ENCODE results near the gene PLEK. TPM values are rescaled to one million over a fixed set of nuclear protein-coding genes. Genes with fewer than 3 reads are reported as not detected.

PLEK gene
- total and polyA plus RNA-seq, 2 experiments from 2014 or later, result 0.92 to 0.93 TPM

GRCh38 chr2:68383778-68384177 lies 18.7 kb downstream of the PLEK start:
- no peaks in the 10 kb centered on the region for H3K36me3 ChIP-seq (replicated peaks; ENCODE audit: insufficient read depth, low read depth)
- no peak overlapping the region for H2AFZ ChIP-seq
- TF ChIP-seq CTCF (IDR thresholded peaks at IDR 0.05; ENCODE audit: poor library complexity) (no peak), EZH2phosphoT487 (IDR thresholded peaks at IDR 0.05; ENCODE audit: low read depth, severe bottlenecking, unreplicated experiment) (no peak), EZH2 (IDR thresholded peaks at IDR 0.05; ENCODE audit: borderline replicate concordance) (no peak)
- no peak for DNase-seq (ENCODE audit: low spot score)
- no peaks in the 10 kb centered on the region for H4K20me1 ChIP-seq (ENCODE audit: insufficient read depth, poor library complexity, severe bottlenecking)
- no peaks in the 10 kb centered on the region for H3K9me2 ChIP-seq (replicated peaks; ENCODE audit: insufficient read depth)
- no peak overlapping the region for H3K4me3 ChIP-seq
- H3K27me3 ChIP-seq, result peaks cover 11% of the 10 kb centered on the region
- H3K4me1 ChIP-seq (ENCODE audit: insufficient read depth), result no peaks in the 10 kb centered on the region
- H3K4me2 ChIP-seq, result no peak overlapping the region
- no peak overlapping the region for H3K27ac ChIP-seq
- H3K79me2 ChIP-seq, result no peaks in the 10 kb centered on the region
- WGBS (ENCODE audit: low lambda C conversion rate, missing lambda C conversion rate), result 60% methylated on average over 3 of the region's 3 CpGs
- no peaks in the 10 kb centered on the region for H3K9me3 ChIP-seq (ENCODE audit: low read depth)

GRCh38 chr2:68384485-68385107 lies 19.5 kb downstream of the PLEK start:
- 67% methylated on average over 5 of the region's 5 CpGs for WGBS (ENCODE audit: low lambda C conversion rate, missing lambda C conversion rate)

GRCh38 chr2:68385220-68385906 lies 20.3 kb downstream of the PLEK start:
- H3K4me3 ChIP-seq, result no peak overlapping the region
- H3K4me2 ChIP-seq, result no peak overlapping the region
- H3K36me3 ChIP-seq (replicated peaks; ENCODE audit: insufficient read depth, low read depth), result no peaks in the 10 kb centered on the region
- WGBS (ENCODE audit: low lambda C conversion rate, missing lambda C conversion rate), result 78% methylated on average over 2 of the region's 2 CpGs
- peaks cover 9% of the 10 kb centered on the region for H3K27me3 ChIP-seq
- no peaks in the 10 kb centered on the region for H3K79me2 ChIP-seq
- H3K9me3 ChIP-seq (ENCODE audit: low read depth), result no peaks in the 10 kb centered on the region
- H3K9me2 ChIP-seq (replicated peaks; ENCODE audit: insufficient read depth), result no peaks in the 10 kb centered on the region
- H2AFZ ChIP-seq, result no peak overlapping the region
- H3K27ac ChIP-seq, result no peak overlapping the region
- no peaks in the 10 kb centered on the region for H4K20me1 ChIP-seq (ENCODE audit: insufficient read depth, poor library complexity, severe bottlenecking)
- no peak for DNase-seq (ENCODE audit: low spot score)
- TF ChIP-seq EZH2phosphoT487 (IDR thresholded peaks at IDR 0.05; ENCODE audit: low read depth, severe bottlenecking, unreplicated experiment) (no peak), EZH2 (IDR thresholded peaks at IDR 0.05; ENCODE audit: borderline replicate concordance) (no peak), CTCF (IDR thresholded peaks at IDR 0.05; ENCODE audit: poor library complexity) (no peak)
- H3K4me1 ChIP-seq (ENCODE audit: insufficient read depth), result no peaks in the 10 kb centered on the region

More at GRCh38 chr2:68384485-68385107, 19.5 kb downstream of the PLEK start:
- Histone ChIP-seq H3K27me3 (peaks cover 11% of the 10 kb centered on the region), H3K9me2 (replicated peaks; ENCODE audit: insufficient read depth) (no peaks in the 10 kb centered on the region), H3K79me2 (no peaks in the 10 kb centered on the region), H3K4me1 (ENCODE audit: insufficient read depth) (no peaks in the 10 kb centered on the region), H3K4me2 (no peak overlapping the region), H3K36me3 (replicated peaks; ENCODE audit: insufficient read depth, low read depth) (no peaks in the 10 kb centered on the region), H3K4me3 (no peak overlapping the region), H3K9me3 (ENCODE audit: low read depth) (no peaks in the 10 kb centered on the region), H2AFZ (no peak overlapping the region), H3K27ac (no peak overlapping the region), H4K20me1 (ENCODE audit: insufficient read depth, poor library complexity, severe bottlenecking) (no peaks in the 10 kb centered on the region)
- no peak for DNase-seq (ENCODE audit: low spot score)
- TF ChIP-seq CTCF (IDR thresholded peaks at IDR 0.05; ENCODE audit: poor library complexity) (no peak), EZH2phosphoT487 (IDR thresholded peaks at IDR 0.05; ENCODE audit: low read depth, severe bottlenecking, unreplicated experiment) (no peak)

Data from hepatocyte (in vitro differentiated cells).